Measurements from ENCODE around the gene FIP1L1. TPM values are rescaled to one million over a fixed set of nuclear protein-coding genes. Genes with fewer than 3 reads are reported as not detected.

FIP1L1 gene
- total and polyA plus RNA-seq, 10 of the 15 experiments (the other 5 are each of a cell fraction or from before 2014, with no cell fraction given) = 28.1 to 110 (median 59.4) TPM

- no peak for TF ChIP-seq ZNF592 (IDR thresholded peaks at IDR 0.05)
- peak; percentile 54; the same call in 1 of the 2 replicates for TF ChIP-seq DPF2 (IDR thresholded peaks at IDR 0.05)
- TF ChIP-seq TCF7 (IDR thresholded peaks at IDR 0.05; ENCODE audit: borderline replicate concordance) = no peak
- TF ChIP-seq ESRRA (IDR thresholded peaks at IDR 0.05; ENCODE audit: low read length) = no peak
- TF ChIP-seq IRF4 (IDR thresholded peaks at IDR 0.05; ENCODE audit: low read depth, low read length) = no peak
- no peak for TF ChIP-seq USF2 (IDR thresholded peaks at IDR 0.05; ENCODE audit: borderline replicate concordance, low read depth, low read length)
- TF ChIP-seq TBL1XR1 (IDR thresholded peaks at IDR 0.05; ENCODE audit: low read depth, low read length) = no peak
- no peak for TF ChIP-seq IKZF2 (IDR thresholded peaks at IDR 0.05)
- TF ChIP-seq POLR2AphosphoS5 (IDR thresholded peaks at IDR 0.05; ENCODE audit: low read length) = peak; percentile 86
- no peak for TF ChIP-seq CBFB (IDR thresholded peaks at IDR 0.05; ENCODE audit: low read depth)
- no peak for TF ChIP-seq TARDBP (IDR thresholded peaks at IDR 0.05; ENCODE audit: borderline replicate concordance)
- TF ChIP-seq CUX1 (IDR thresholded peaks at IDR 0.05; ENCODE audit: insufficient replicate concordance, low read depth, low read length) = no peak
- TF ChIP-seq IRF3 (IDR thresholded peaks at IDR 0.05) = no peak
- no peak for TF ChIP-seq SRF (IDR thresholded peaks at IDR 0.05; ENCODE audit: low read depth in 2 of 2, low read length in 2 of 2)
- TF ChIP-seq BMI1 (IDR thresholded peaks at IDR 0.05; ENCODE audit: borderline replicate concordance) = no peak
- TF ChIP-seq CREM (IDR thresholded peaks at IDR 0.05; ENCODE audit: low read depth) = peak; percentile 14; the same call in 1 of the 2 replicates
- no peak for TF ChIP-seq STAT3 (IDR thresholded peaks at IDR 0.05; ENCODE audit: low read depth, low read length)
These were observed at the start of gene FIP1L1 (continued) for GRCh38 chr4:53377319-53378170.

All from GM12878 (cell line).